ENCODE measurements around the gene GRIK3. TPM values are rescaled to one million over a fixed set of nuclear protein-coding genes. Genes with fewer than 3 reads are reported as not detected.

GRIK3 gene
- total and polyA plus RNA-seq, 12 donors: 0.09 to 3.1 (median 0.69) TPM

- no peak for DNase-seq
- no peak for TF ChIP-seq POLR2A (IDR thresholded peaks at IDR 0.05)
- TF ChIP-seq, protein P1, sequence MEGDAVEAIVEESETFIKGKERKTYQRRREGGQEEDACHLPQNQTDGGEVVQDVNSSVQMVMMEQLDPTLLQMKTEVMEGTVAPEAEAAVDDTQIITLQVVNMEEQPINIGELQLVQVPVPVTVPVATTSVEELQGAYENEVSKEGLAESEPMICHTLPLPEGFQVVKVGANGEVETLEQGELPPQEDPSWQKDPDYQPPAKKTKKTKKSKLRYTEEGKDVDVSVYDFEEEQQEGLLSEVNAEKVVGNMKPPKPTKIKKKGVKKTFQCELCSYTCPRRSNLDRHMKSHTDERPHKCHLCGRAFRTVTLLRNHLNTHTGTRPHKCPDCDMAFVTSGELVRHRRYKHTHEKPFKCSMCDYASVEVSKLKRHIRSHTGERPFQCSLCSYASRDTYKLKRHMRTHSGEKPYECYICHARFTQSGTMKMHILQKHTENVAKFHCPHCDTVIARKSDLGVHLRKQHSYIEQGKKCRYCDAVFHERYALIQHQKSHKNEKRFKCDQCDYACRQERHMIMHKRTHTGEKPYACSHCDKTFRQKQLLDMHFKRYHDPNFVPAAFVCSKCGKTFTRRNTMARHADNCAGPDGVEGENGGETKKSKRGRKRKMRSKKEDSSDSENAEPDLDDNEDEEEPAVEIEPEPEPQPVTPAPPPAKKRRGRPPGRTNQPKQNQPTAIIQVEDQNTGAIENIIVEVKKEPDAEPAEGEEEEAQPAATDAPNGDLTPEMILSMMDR (IDR thresholded peaks at IDR 0.05): no peak
- no peak overlapping the region for H3K4me3 ChIP-seq
- no peak overlapping the region for H3K27ac ChIP-seq
- no peaks in the 10 kb centered on the region for H3K9me3 ChIP-seq (replicated peaks in 1 of 3)
- no peaks in the 10 kb centered on the region for H3K27me3 ChIP-seq
- no peaks in the 10 kb centered on the region for H3K36me3 ChIP-seq (replicated peaks in 1 of 2)
- 74 to 94% (median 86%) methylated on average over 2 of the region's 2 CpGs for WGBS, 4 donors
- intact Hi-C loops (cut with DNase I): no loop called here
- H3K4me1 ChIP-seq (replicated peaks in 1 of 2): no peaks in the 10 kb centered on the region
These were observed 12.8 kb downstream of the GRIK3 start for GRCh38 chr1:37021502-37021901.

GRCh38 chr1:37020653-37021277, 13.6 kb downstream of the GRIK3 start:
- H3K4me3 ChIP-seq: no peak overlapping the region
- DNase-seq: peak in 2 of 7 donors; percentile 19 to 21
- TF ChIP-seq, protein P1 (IDR thresholded peaks at IDR 0.05): no peak
- TF ChIP-seq POLR2A (IDR thresholded peaks at IDR 0.05): no peak
- no peaks in the 10 kb centered on the region for H3K9me3 ChIP-seq (replicated peaks in 1 of 3)
- 9 to 23% (median 14%) methylated on average over 8 of the region's 8 CpGs for WGBS, 4 donors
- intact Hi-C loops (cut with DNase I): no loop called here
- no peaks in the 10 kb centered on the region for H3K4me1 ChIP-seq (replicated peaks in 1 of 2)
- H3K36me3 ChIP-seq (replicated peaks in 1 of 2): no peaks in the 10 kb centered on the region
- H3K27ac ChIP-seq: no peak overlapping the region
- H3K27me3 ChIP-seq: no peaks in the 10 kb centered on the region

DNA sequence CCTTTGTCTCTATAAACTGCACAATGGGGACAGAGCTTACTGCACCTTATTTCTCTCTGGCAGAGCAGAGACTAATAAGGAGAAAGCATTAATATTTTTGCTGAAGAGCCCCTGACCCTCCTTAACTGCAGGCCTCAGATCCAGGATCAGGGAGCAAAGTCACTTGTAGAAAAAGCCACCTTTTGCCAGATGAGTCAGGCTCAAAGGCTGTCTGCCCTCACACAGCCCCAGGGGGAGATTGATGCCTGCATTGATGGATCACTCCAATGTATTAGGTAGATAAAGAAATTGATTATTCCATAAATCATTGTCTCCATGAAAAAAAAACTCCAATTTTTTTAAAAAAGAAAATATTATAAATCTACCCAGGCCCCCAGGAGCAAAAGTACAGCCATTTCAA, 15.8 kb downstream of the GRIK3 start:
- Histone ChIP-seq H3K36me3 (replicated peaks in 1 of 2) (no peaks in the 10 kb centered on the region), H3K4me3 (no peak overlapping the region), H3K9me3 (replicated peaks in 1 of 3) (no peaks in the 10 kb centered on the region), H3K27me3 (no peaks in the 10 kb centered on the region), H3K27ac (no peak overlapping the region), H3K4me1 (replicated peaks in 1 of 2) (no peaks in the 10 kb centered on the region)
- TF ChIP-seq, protein P1 (IDR thresholded peaks at IDR 0.05): no peak
- no peak for TF ChIP-seq POLR2A (IDR thresholded peaks at IDR 0.05)
- intact Hi-C loops (cut with DNase I): no loop called here
- no peak for DNase-seq

DNA sequence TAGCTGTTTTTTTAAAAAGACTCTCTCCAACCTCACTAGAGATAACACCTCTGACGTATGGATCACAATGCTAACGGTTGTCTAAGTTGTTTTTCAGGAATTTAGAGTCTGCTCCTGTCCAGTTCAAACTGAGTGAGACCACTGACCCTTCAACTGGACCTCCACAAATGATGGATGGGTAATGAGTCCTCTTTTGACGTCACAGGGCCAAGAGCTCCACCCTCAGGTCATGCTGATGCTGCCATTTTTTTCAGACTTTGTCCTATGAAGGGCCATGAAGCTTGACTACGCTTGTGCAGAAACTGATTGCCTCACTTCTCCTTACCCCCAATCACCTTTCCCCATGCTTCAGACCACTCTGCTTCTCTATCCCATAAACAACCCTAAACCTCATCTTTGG, 16.6 kb downstream of the GRIK3 start:
- Histone ChIP-seq H3K9me3 (replicated peaks in 1 of 3) (no peaks in the 10 kb centered on the region), H3K4me1 (replicated peaks in 1 of 2) (no peaks in the 10 kb centered on the region), H3K27me3 (no peaks in the 10 kb centered on the region), H3K27ac (no peak overlapping the region), H3K36me3 (replicated peaks in 1 of 2) (no peaks in the 10 kb centered on the region), H3K4me3 (no peak overlapping the region)
- TF ChIP-seq, protein P1 (IDR thresholded peaks at IDR 0.05): no peak
- no peak for TF ChIP-seq POLR2A (IDR thresholded peaks at IDR 0.05)
- 44 to 68% (median 50%) methylated on average over 4 of the region's 4 CpGs for WGBS, 4 donors
- intact Hi-C loops (cut with DNase I): no loop called here
- DNase-seq: no peak
